HG03135 (cell line): ENCODE results near the gene APBA3.
A peak's percentile ranks its signal among the peaks of the same experiment; 100 is the strongest.
"Not testable (repeated sequence)": the region's sequence is repeated elsewhere in the genome, so short reads cannot be mapped to it uniquely, and the experiment has no call there.

ENCODE experiments used
- ATAC-seq: cut with Tn5 transposase; IDR thresholded peaks from one replicate; pipeline ENCODE4 v1.9.1; 2021; ENCODE audit warnings: mild to moderate bottlenecking, moderate library complexity; ENCODE audit not compliant: unreplicated experiment

APBA3 gene

DNA sequence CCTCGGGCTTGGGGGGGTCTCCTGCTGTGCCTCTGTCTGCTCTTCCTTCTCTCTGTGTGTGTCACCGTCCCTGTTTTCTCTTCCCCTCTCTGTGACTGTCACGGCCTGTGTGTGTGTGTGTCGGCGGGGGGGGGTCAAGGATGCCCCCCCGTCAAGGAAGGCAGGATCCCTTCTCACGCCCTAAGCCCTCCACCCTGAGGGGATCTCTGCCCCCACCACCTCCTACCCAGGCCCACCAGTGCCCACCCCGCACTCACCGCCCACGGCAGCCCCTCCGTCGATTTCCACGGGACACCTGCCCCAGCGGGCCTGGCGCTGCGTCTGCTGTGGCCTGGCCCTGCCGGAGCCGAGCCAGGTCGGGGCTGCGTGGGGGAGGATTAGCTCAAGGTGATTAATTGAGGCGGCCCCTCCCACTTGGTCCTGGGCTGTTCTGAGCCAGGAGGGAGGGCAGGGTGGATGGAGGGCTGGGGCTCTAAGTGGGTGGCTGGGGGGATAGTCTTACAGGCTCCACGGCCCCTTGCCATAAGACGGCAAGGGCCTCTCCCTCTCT lies 10.5 kb upstream of the APBA3 start, which contains the start of gene RAX2:
Gene RAX2 (minus strand): TSS at position 323 of the 550 bp plus-strand sequence. CDS start 486 bp downstream, outside the sequence.
- no peak for ATAC-seq

GRCh38 chr19:3771000-3771905 lies 9.8 kb upstream of the APBA3 start:
- ATAC-seq: no peak

GRCh38 chr19:3770136-3770999 lies 8.9 kb upstream of the APBA3 start:
- ATAC-seq: no peak

- no peak for ATAC-seq
Measured at GRCh38 chr19:3769494-3769893, 8.0 kb upstream of the APBA3 start.

GRCh38 chr19:3768748-3769099 lies 7.2 kb upstream of the APBA3 start:
- ATAC-seq: no peak

GRCh38 chr19:3768015-3768747 lies 6.7 kb upstream of the APBA3 start:
- ATAC-seq: no peak

GRCh38 chr19:3767050-3767449 lies 5.6 kb upstream of the APBA3 start:
- no peak for ATAC-seq

- ATAC-seq: no peak
Measured at GRCh38 chr19:3766520-3766919, 5.0 kb upstream of the APBA3 start.

- ATAC-seq: not testable (repeated sequence)
Measured at GRCh38 chr19:3765757-3766156, 4.3 kb upstream of the APBA3 start.

- ATAC-seq: no peak
Measured at GRCh38 chr19:3765121-3765520, 3.6 kb upstream of the APBA3 start.

GRCh38 chr19:3762501-3763459 lies 1.3 kb upstream of the APBA3 start, which contains the start of gene MRPL54:
Gene MRPL54 (plus strand): TSS chr19:3762682. CDS start chr19:3762701, 19 bp downstream.
- peak; percentile 70 for ATAC-seq

GRCh38 chr19:3762130-3762473 lies 610 bp upstream of the APBA3 start:
- ATAC-seq: no peak

- ATAC-seq: no peak
Measured at GRCh38 chr19:3760871-3761361, 576 bp downstream of the APBA3 start.

- ATAC-seq: no peak
Measured at GRCh38 chr19:3759482-3760254, 1.8 kb downstream of the APBA3 start.

DNA sequence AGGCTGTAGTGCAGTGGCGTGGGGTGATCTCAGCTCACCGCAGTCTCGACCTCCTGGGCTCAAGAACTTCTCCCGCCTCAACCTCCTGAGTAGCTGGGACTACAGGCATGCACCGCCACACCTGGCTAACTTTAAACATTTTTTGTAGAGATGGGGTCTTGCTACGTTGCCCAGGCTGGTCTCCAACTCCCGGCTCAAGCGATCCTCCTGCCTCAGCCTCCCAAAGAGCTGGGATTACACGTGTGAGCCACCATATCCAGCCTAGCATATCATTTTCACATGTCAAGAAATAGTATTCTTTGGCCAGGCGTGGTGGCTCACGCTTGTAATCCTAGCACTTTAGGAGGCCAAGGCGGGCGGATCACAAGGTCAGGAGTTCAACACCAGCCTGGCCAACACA lies 3.2 kb downstream of the APBA3 start:
- not testable (repeated sequence) for ATAC-seq

DNA sequence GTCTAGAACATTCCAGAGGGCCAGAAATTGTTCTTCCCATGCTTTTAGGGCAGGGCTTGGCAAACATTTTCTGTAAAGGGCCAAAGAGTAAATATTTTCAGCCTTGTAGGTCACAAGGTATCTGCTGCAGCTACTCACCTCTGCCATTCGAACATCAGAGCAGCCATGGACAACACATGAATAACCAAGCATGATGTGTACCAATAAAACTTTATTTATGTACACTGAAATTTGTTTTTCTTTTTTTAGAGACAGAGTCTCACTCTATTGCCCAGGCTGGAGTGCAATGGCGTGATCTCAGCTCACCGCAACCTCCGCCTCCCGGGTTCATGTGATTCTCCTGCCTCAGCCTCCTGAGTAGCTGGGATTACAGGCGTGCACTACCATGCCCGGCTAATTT lies 3.8 kb downstream of the APBA3 start:
- ATAC-seq: not testable (repeated sequence)

GRCh38 chr19:3753631-3754410 lies 7.7 kb downstream of the APBA3 start:
- no peak for ATAC-seq

DNA sequence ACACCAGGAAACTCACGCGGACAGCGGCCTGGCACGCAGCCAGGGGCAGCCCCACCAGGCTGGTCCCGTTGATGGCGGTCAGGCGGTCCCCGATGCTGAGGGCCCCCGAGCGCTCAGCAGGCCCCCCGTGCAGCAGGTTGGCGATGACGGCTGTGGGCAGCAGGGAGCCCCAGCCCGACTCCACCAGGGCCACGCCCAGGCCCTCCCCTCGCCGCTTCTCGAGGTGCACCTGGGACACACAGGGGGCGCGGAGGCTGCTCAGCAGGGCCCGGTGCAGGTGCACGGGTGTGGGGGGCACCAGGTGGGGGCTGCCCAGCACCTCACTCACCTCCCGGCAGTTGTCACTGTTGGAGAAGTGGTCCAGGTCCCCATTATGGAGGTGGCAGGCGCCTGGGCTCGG lies 9.0 kb downstream of the APBA3 start:
- ATAC-seq: no peak
